ENCODE data around the gene MAD1L1. TPM values are rescaled to one million over a fixed set of nuclear protein-coding genes. Genes with fewer than 3 reads are reported as not detected.
A peak's percentile ranks its signal among the peaks of the same experiment; 100 is the strongest.

MAD1L1 gene
- total and polyA plus RNA-seq, 2 of the 13 experiments (the other 11 are each of a cell fraction or from before 2014, with no cell fraction given): 17.4 to 64.7 TPM

DNA sequence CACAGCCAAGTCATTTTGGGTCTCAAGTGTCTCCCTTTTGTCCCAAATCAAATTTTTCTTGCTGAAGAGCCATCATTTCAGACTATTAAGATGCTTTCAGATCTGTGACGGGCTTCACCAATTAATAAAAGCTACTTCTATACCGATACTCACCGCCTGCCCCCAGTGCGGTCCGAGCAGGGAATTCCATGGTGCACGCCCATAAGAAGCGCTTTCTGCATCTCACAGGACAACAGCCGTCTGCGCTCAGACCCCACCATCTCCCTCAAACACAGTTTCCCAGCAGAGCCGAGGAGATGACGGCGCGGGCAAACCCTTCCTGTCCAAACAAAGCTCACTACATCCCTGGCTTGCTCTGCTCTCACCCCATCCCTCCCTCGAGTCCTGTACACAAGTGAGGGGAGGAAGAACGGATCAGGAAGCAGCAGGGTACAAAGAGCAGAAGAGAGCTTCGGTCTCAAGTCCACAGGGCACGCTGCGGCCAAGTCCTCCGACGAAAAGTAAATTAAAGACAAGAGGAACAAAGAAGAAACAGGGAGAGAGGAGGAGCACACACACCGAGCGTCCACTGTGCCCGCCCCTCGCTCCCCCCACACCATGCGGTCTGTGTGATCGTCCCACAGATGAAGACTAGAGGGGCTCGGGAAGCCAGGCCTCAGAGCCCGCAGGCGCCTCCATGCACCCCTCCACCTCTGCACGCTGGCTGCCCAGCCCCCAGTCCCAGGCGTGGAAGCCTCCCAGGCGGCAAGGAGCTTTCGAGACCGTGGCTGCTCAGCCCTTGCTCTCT is 121.9 kb downstream of the MAD1L1 start (continued):
- TF ChIP-seq STAT5B (CRISPR knock-in tag; IDR thresholded peaks at IDR 0.05) (no peak), ZKSCAN8 (CRISPR knock-in tag; IDR thresholded peaks at IDR 0.05; ENCODE audit: borderline replicate concordance) (0 out of 2 replicates have a peak, but pooled peaks have one; percentile 67), NFIB (CRISPR knock-in tag; IDR thresholded peaks at IDR 0.05; ENCODE audit: borderline replicate concordance) (no peak), ZNF256 (CRISPR knock-in tag; conservative IDR thresholded peaks at IDR 0.05) (no peak), ZNF136 (CRISPR knock-in tag; IDR thresholded peaks at IDR 0.05; ENCODE audit: low read depth) (peak; percentile 85; the same call in 1 of the 2 replicates), ZNF260 (CRISPR knock-in tag; IDR thresholded peaks at IDR 0.05; ENCODE audit: borderline replicate concordance, low read depth) (no peak), TBX2 (CRISPR knock-in tag; IDR thresholded peaks at IDR 0.05; ENCODE audit: borderline replicate concordance) (peak; percentile 77; the same call in 1 of the 2 replicates), MAF1 (CRISPR knock-in tag; IDR thresholded peaks at IDR 0.05; ENCODE audit: borderline replicate concordance) (no peak), NFKBIZ (CRISPR knock-in tag; IDR thresholded peaks at IDR 0.05) (0 out of 2 replicates have a peak, but pooled peaks have one; percentile 18), ZNF674 (CRISPR knock-in tag; IDR thresholded peaks at IDR 0.05; ENCODE audit: low read depth) (no peak)
- TF ChIP-seq, protein P1, sequence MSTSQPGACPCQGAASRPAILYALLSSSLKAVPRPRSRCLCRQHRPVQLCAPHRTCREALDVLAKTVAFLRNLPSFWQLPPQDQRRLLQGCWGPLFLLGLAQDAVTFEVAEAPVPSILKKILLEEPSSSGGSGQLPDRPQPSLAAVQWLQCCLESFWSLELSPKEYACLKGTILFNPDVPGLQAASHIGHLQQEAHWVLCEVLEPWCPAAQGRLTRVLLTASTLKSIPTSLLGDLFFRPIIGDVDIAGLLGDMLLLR (CRISPR knock-in tag; IDR thresholded peaks at IDR 0.05): peak; percentile 86
- TF ChIP-seq, protein P2, sequence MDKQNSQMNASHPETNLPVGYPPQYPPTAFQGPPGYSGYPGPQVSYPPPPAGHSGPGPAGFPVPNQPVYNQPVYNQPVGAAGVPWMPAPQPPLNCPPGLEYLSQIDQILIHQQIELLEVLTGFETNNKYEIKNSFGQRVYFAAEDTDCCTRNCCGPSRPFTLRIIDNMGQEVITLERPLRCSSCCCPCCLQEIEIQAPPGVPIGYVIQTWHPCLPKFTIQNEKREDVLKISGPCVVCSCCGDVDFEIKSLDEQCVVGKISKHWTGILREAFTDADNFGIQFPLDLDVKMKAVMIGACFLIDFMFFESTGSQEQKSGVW (CRISPR knock-in tag; IDR thresholded peaks at IDR 0.05; ENCODE audit: borderline replicate concordance): no peak
- TF ChIP-seq, protein P3, sequence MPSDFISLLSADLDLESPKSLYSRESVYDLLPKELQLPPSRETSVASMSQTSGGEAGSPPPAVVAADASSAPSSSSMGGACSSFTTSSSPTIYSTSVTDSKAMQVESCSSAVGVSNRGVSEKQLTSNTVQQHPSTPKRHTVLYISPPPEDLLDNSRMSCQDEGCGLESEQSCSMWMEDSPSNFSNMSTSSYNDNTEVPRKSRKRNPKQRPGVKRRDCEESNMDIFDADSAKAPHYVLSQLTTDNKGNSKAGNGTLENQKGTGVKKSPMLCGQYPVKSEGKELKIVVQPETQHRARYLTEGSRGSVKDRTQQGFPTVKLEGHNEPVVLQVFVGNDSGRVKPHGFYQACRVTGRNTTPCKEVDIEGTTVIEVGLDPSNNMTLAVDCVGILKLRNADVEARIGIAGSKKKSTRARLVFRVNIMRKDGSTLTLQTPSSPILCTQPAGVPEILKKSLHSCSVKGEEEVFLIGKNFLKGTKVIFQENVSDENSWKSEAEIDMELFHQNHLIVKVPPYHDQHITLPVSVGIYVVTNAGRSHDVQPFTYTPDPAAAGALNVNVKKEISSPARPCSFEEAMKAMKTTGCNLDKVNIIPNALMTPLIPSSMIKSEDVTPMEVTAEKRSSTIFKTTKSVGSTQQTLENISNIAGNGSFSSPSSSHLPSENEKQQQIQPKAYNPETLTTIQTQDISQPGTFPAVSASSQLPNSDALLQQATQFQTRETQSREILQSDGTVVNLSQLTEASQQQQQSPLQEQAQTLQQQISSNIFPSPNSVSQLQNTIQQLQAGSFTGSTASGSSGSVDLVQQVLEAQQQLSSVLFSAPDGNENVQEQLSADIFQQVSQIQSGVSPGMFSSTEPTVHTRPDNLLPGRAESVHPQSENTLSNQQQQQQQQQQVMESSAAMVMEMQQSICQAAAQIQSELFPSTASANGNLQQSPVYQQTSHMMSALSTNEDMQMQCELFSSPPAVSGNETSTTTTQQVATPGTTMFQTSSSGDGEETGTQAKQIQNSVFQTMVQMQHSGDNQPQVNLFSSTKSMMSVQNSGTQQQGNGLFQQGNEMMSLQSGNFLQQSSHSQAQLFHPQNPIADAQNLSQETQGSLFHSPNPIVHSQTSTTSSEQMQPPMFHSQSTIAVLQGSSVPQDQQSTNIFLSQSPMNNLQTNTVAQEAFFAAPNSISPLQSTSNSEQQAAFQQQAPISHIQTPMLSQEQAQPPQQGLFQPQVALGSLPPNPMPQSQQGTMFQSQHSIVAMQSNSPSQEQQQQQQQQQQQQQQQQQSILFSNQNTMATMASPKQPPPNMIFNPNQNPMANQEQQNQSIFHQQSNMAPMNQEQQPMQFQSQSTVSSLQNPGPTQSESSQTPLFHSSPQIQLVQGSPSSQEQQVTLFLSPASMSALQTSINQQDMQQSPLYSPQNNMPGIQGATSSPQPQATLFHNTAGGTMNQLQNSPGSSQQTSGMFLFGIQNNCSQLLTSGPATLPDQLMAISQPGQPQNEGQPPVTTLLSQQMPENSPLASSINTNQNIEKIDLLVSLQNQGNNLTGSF (CRISPR knock-in tag; IDR thresholded peaks at IDR 0.05): no peak
- TF ChIP-seq, protein P4, sequence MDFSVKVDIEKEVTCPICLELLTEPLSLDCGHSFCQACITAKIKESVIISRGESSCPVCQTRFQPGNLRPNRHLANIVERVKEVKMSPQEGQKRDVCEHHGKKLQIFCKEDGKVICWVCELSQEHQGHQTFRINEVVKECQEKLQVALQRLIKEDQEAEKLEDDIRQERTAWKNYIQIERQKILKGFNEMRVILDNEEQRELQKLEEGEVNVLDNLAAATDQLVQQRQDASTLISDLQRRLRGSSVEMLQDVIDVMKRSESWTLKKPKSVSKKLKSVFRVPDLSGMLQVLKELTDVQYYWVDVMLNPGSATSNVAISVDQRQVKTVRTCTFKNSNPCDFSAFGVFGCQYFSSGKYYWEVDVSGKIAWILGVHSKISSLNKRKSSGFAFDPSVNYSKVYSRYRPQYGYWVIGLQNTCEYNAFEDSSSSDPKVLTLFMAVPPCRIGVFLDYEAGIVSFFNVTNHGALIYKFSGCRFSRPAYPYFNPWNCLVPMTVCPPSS (IDR thresholded peaks at IDR 0.05): no peak
- TF ChIP-seq, protein P5, sequence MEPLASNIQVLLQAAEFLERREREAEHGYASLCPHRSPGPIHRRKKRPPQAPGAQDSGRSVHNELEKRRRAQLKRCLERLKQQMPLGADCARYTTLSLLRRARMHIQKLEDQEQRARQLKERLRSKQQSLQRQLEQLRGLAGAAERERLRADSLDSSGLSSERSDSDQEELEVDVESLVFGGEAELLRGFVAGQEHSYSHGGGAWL (CRISPR knock-in tag; IDR thresholded peaks at IDR 0.05): peak; percentile 46; the same call in 1 of the 2 replicates
- TF ChIP-seq, protein P6, sequence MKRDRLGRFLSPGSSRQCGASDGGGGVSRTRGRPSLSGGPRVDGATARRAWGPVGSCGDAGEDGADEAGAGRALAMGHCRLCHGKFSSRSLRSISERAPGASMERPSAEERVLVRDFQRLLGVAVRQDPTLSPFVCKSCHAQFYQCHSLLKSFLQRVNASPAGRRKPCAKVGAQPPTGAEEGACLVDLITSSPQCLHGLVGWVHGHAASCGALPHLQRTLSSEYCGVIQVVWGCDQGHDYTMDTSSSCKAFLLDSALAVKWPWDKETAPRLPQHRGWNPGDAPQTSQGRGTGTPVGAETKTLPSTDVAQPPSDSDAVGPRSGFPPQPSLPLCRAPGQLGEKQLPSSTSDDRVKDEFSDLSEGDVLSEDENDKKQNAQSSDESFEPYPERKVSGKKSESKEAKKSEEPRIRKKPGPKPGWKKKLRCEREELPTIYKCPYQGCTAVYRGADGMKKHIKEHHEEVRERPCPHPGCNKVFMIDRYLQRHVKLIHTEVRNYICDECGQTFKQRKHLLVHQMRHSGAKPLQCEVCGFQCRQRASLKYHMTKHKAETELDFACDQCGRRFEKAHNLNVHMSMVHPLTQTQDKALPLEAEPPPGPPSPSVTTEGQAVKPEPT (CRISPR knock-in tag; IDR thresholded peaks at IDR 0.05; ENCODE audit: low read depth): peak; percentile 62; the same call in 1 of the 2 replicates

All from HepG2 (cell line).